ENCODE results near the gene GAS2L1.

Gene GAS2L1

GRCh38 chr22:29310863-29311339 is 4.5 kb downstream of the GAS2L1 start:
- FAIRE-seq (peak; percentile 42), DNase-seq (ENCODE audit: insufficient read length) (peak; percentile 72)
- TF ChIP-seq POLR2A (IDR thresholded peaks at IDR 0.05; ENCODE audit: low read depth, low read length) (no peak), POLR2AphosphoS5 (IDR thresholded peaks at IDR 0.05; ENCODE audit: low read depth, low read length) (no peak), TAF1 (IDR thresholded peaks at IDR 0.05; ENCODE audit: borderline replicate concordance, low read depth, low read length) (no peak)

GRCh38 chr22:29311464-29312217 is 5.2 kb downstream of the GAS2L1 start:
- peak; percentile 18 for DNase-seq (ENCODE audit: insufficient read length)
- FAIRE-seq: no peak
- TF ChIP-seq POLR2AphosphoS5 (IDR thresholded peaks at IDR 0.05; ENCODE audit: low read depth, low read length) (no peak), TAF1 (IDR thresholded peaks at IDR 0.05; ENCODE audit: borderline replicate concordance, low read depth, low read length) (no peak), POLR2A (IDR thresholded peaks at IDR 0.05; ENCODE audit: low read depth, low read length) (no peak)

GRCh38 chr22:29312218-29313125 is 6.0 kb downstream of the GAS2L1 start:
- DNase-seq (ENCODE audit: insufficient read length) (peak; percentile 19), FAIRE-seq (no peak)
- no peak for TF ChIP-seq POLR2A (IDR thresholded peaks at IDR 0.05; ENCODE audit: low read depth, low read length)
- no peak for TF ChIP-seq TAF1 (IDR thresholded peaks at IDR 0.05; ENCODE audit: borderline replicate concordance, low read depth, low read length)
- TF ChIP-seq POLR2AphosphoS5 (IDR thresholded peaks at IDR 0.05; ENCODE audit: low read depth, low read length): no peak

GRCh38 chr22:29313126-29313575 is 6.7 kb downstream of the GAS2L1 start:
- no peak for TF ChIP-seq POLR2AphosphoS5 (IDR thresholded peaks at IDR 0.05; ENCODE audit: low read depth, low read length)
- no peak for TF ChIP-seq POLR2A (IDR thresholded peaks at IDR 0.05; ENCODE audit: low read depth, low read length)
- TF ChIP-seq TAF1 (IDR thresholded peaks at IDR 0.05; ENCODE audit: borderline replicate concordance, low read depth, low read length): no peak
- FAIRE-seq (no peak), DNase-seq (ENCODE audit: insufficient read length) (peak; percentile 23)

GRCh38 chr22:29313576-29314466 is 7.4 kb downstream of the GAS2L1 start:
- DNase-seq (ENCODE audit: insufficient read length): peak; percentile 27
- FAIRE-seq: no peak
- TF ChIP-seq POLR2A (IDR thresholded peaks at IDR 0.05; ENCODE audit: low read depth, low read length) (no peak), TAF1 (IDR thresholded peaks at IDR 0.05; ENCODE audit: borderline replicate concordance, low read depth, low read length) (no peak), POLR2AphosphoS5 (IDR thresholded peaks at IDR 0.05; ENCODE audit: low read depth, low read length) (no peak)

- no peak for TF ChIP-seq TAF1 (IDR thresholded peaks at IDR 0.05; ENCODE audit: borderline replicate concordance, low read depth, low read length)
- no peak for TF ChIP-seq POLR2AphosphoS5 (IDR thresholded peaks at IDR 0.05; ENCODE audit: low read depth, low read length)
- DNase-seq (ENCODE audit: insufficient read length) (peak; percentile 39), FAIRE-seq (no peak)
Measured at GRCh38 chr22:29314537-29315285, 8.3 kb downstream of the GAS2L1 start.

- FAIRE-seq (no peak), DNase-seq (ENCODE audit: insufficient read length) (peak; percentile 50)
- TF ChIP-seq TAF1 (IDR thresholded peaks at IDR 0.05; ENCODE audit: borderline replicate concordance, low read depth, low read length): no peak
Measured at GRCh38 chr22:29315286-29316140, 9.1 kb downstream of the GAS2L1 start, which contains the start of gene RASL10A. Gene RASL10A (minus strand): TSS chr22:29315697. CDS start chr22:29315246, 451 bp downstream.

- TF ChIP-seq POLR2A (IDR thresholded peaks at IDR 0.05; ENCODE audit: low read depth, low read length) (no peak), POLR2AphosphoS5 (IDR thresholded peaks at IDR 0.05; ENCODE audit: low read depth, low read length) (no peak), TAF1 (IDR thresholded peaks at IDR 0.05; ENCODE audit: borderline replicate concordance, low read depth, low read length) (no peak)
- no peak for FAIRE-seq
- DNase-seq (ENCODE audit: insufficient read length): no peak
Measured at GRCh38 chr22:29316141-29316828, 9.8 kb downstream of the GAS2L1 start.

- DNase-seq (ENCODE audit: insufficient read length) (no peak), FAIRE-seq (no peak)
- TF ChIP-seq POLR2A (IDR thresholded peaks at IDR 0.05; ENCODE audit: low read depth, low read length) (no peak), POLR2AphosphoS5 (IDR thresholded peaks at IDR 0.05; ENCODE audit: low read depth, low read length) (no peak), TAF1 (IDR thresholded peaks at IDR 0.05; ENCODE audit: borderline replicate concordance, low read depth, low read length) (no peak)
Measured at GRCh38 chr22:29317827-29318454, 11.5 kb downstream of the GAS2L1 start.

Data from GM12892 (cell line).